HepG2 (cell line): ENCODE data around the gene OR6P1.

ENCODE experiments used
- CREM ChIP-seq, 2 experiments: sonication (generic) in 1 of 2; formaldehyde crosslinking in 1 of 2; IDR thresholded peaks; 2 replicates each; pipeline versions ENCODE4 v1.4.0 to v1.6.1; 2016 to 2020; ENCODE audit warnings: antibody characterized with exemption in 1 of 2, mild to moderate bottlenecking in 1 of 2, missing genetic modification reagents in 1 of 2
- NR3C1 ChIP-seq: sonication (generic); formaldehyde crosslinking; IDR thresholded peaks from 2 replicates; pipeline ENCODE4 v1.4.0; 2020; ENCODE audit warnings: missing genetic modification reagents
- SMARCC2 ChIP-seq: fragments of 450-650 bp; IDR thresholded peaks from 2 replicates; pipeline ENCODE4 v1.6.1; 2017; ENCODE audit warnings: antibody characterized with exemption, mild to moderate bottlenecking
- ZC3H4 ChIP-seq: sonication (generic); formaldehyde crosslinking; IDR thresholded peaks from 2 replicates; pipeline ENCODE4 v1.4.0; 2020; ENCODE audit warnings: missing genetic modification reagents, borderline replicate concordance
- ZNF382 ChIP-seq: sonication (generic); formaldehyde crosslinking; IDR thresholded peaks from 2 replicates; pipeline ENCODE4 v1.5.0; 2020; ENCODE audit warnings: missing genetic modification reagents, mild to moderate bottlenecking, borderline replicate concordance
- TF ChIP-seq, protein P1 (sequence below): sonication (generic); formaldehyde crosslinking; IDR thresholded peaks from 2 replicates; pipeline ENCODE4 v1.5.0; 2020; ENCODE audit warnings: mild to moderate bottlenecking, missing genetic modification reagents, moderate library complexity

DNA sequence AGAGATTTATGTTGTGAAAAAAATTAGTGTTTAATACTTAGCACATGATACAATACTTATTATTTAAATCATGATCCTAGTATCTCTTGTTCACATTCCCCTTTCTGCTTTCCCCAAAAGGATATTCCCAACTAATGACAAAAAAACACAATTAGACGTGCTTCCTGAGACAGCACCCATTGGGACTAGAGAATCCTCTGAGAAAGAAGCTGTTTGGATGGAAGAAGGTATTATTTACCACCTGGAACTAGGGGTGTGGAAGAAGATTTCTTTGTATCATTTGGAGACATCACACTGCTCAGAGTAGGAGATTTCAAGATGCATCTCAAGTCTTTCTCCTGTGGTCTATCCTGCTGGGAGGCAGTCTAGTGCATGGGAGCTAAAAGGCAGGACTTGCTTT is 34.6 kb upstream of the OR6P1 start, which contains the start of gene OR10Z1:
- no peak for TF ChIP-seq ZC3H4 (CRISPR knock-in tag)
- no peak for TF ChIP-seq NR3C1 (CRISPR knock-in tag)
- no peak for TF ChIP-seq ZNF382 (CRISPR knock-in tag)
- TF ChIP-seq, protein P1, sequence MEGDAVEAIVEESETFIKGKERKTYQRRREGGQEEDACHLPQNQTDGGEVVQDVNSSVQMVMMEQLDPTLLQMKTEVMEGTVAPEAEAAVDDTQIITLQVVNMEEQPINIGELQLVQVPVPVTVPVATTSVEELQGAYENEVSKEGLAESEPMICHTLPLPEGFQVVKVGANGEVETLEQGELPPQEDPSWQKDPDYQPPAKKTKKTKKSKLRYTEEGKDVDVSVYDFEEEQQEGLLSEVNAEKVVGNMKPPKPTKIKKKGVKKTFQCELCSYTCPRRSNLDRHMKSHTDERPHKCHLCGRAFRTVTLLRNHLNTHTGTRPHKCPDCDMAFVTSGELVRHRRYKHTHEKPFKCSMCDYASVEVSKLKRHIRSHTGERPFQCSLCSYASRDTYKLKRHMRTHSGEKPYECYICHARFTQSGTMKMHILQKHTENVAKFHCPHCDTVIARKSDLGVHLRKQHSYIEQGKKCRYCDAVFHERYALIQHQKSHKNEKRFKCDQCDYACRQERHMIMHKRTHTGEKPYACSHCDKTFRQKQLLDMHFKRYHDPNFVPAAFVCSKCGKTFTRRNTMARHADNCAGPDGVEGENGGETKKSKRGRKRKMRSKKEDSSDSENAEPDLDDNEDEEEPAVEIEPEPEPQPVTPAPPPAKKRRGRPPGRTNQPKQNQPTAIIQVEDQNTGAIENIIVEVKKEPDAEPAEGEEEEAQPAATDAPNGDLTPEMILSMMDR: no peak
- no peak for TF ChIP-seq SMARCC2
- TF ChIP-seq CREM (IDR thresholded peaks at IDR 0.05): no peak
- TF ChIP-seq CREM (CRISPR knock-in tag; IDR thresholded peaks at IDR 0.05): no peak
